Measurements from ENCODE around the gene TRIM69.

GRCh38 chr15:44736181-44736765 lies at the start of gene TRIM69:
- TF ChIP-seq CTCF (IDR thresholded peaks at IDR 0.05; ENCODE audit: insufficient read depth, low read depth, low read length): no peak
- no peak for TF ChIP-seq EZH2 (IDR thresholded peaks at IDR 0.05; ENCODE audit: insufficient read depth, low read length)

Measured in astrocyte (in vitro differentiated cells and primary cell).